ENCODE data around the gene ZNF625. TPM values are rescaled to one million over a fixed set of nuclear protein-coding genes. Genes with fewer than 3 reads are reported as not detected.
A peak's percentile ranks its signal among the peaks of the same experiment; 100 is the strongest.

ZNF625 gene
- polyA plus RNA-seq = 1.9 to 2.5 TPM (median 2.3 TPM) in 3 replicates
- 5.1 TPM for polyA plus RNA-seq (2011; ENCODE audit: low read depth)
- 0.69 and 1.7 TPM in 2 replicates for polyA plus RNA-seq (2011; cell fraction: cytosol; rRNA removed)
- polyA plus RNA-seq (2011; cell fraction: nucleus; rRNA removed) = 3.4 and 3.6 TPM in 2 replicates
- polyA plus RNA-seq (2012; ENCODE audit: low replicate concordance) = 1.6 and 1.9 TPM in 2 replicates
- 2.8 to 6.8 TPM (median 6.4 TPM) in 3 replicates for polyA minus RNA-seq
- polyA minus RNA-seq (2011; cell fraction: cytosol; rRNA and poly(A)+ RNA removed) = 4.0 TPM
- polyA minus RNA-seq (2011; cell fraction: nucleus; rRNA and poly(A)+ RNA removed) = 4.5 and 9.5 TPM in 2 replicates

DNA sequence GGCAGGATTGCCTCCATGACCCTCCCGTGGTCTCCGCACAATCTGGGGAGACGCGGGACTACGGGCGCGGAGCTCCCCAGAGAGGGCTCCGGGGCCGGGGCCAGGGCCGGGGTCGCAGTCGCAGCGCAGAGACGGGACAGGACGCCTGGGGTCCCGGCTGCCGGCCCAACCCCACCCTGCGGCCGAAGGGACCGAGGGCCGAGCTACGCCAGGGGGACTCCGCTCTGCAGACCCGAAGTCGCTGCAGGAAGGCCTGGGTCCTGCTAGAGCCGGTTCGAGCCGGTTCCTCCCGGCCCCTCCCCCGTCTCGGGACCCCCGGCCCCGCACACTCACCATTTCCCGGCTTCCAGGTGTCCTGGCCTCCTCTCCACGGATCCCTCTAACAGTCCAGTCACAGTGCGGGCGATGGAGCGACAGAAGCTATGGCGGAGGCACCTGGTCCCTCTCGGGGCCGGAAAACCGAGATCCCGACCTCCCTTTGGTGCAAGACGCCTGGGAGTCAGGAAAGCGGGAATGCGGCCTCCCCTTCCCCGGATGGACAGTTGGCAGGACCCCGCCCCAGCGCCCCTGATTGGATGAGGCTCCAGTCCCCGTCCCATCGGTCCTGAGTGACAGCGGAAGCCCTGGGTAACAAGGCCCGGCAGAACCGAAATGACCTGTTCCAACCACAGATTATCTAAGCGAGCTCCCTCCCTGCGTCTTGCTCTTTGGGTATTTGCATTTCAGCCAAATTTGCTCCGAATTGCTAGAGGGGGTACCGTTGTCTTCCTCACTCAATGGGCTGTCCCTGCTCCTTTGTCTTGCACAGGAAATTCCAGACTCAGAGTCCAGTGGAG, at the start of gene ZNF625:
TSS of gene ZNF625 (minus strand) at position 512 of the 836 bp plus-strand sequence. CDS start at position 336, 176 bp downstream.
- Histone ChIP-seq H3K27me3 (ENCODE audit: control insufficient read depth, extremely low read depth, insufficient read depth, low read length) (no peaks in the 10 kb centered on the region), H4K20me1 (ENCODE audit: control insufficient read depth, extremely low read depth, insufficient read depth, low read length) (no peaks in the 10 kb centered on the region), H3K4me1 (ENCODE audit: control insufficient read depth, extremely low read depth, insufficient read depth, low read length) (no peaks in the 10 kb centered on the region), H3K27ac (ENCODE audit: control insufficient read depth, insufficient read depth, low read length) (peak within 1 kb of the TSS; percentile 52), H3K36me3 (ENCODE audit: control insufficient read depth in 2 of 2, extremely low read depth in 1 of 2, insufficient read depth in 2 of 2, low read length in 2 of 2) (peaks cover 0 to 3% of the 10 kb centered on the region in 2 experiments), H3K79me2 (ENCODE audit: control insufficient read depth, insufficient read depth, low read length) (peaks cover 11% of the 10 kb centered on the region), H3K4me3 (ENCODE audit: control insufficient read depth in 2 of 3, extremely low read depth in 1 of 3, insufficient read depth in 2 of 3, low read depth in 1 of 3, low read length in 3 of 3) (peak within 1 kb of the TSS; percentile 63 to 80 (median 78)), H3K9ac (ENCODE audit: control insufficient read depth, extremely low read depth, insufficient read depth, low read length) (peak within 1 kb of the TSS; percentile 75), H3K4me2 (ENCODE audit: control insufficient read depth, extremely low read depth, insufficient read depth, low read depth, low read length) (peak within 1 kb of the TSS; percentile 80), H3K9me3 (ENCODE audit: control insufficient read depth, low read depth, low read length) (no peaks in the 10 kb centered on the region), H2AFZ (ENCODE audit: control insufficient read depth, low read length) (peak within 1 kb of the TSS; percentile 94), H3K9me1 (ENCODE audit: control insufficient read depth, extremely low read depth, insufficient read depth, low read length) (no peaks in the 10 kb centered on the region)
- FAIRE-seq = peak; percentile 86
- no peak for TF ChIP-seq EZH2 (IDR thresholded peaks at IDR 0.05; ENCODE audit: low read length)
- TF ChIP-seq CTCF (optimal IDR thresholded peaks at IDR 0.05 in 1 of 3, IDR thresholded peaks at IDR 0.05 in 1 of 3, conservative IDR thresholded peaks at IDR 0.05 in 1 of 3; ENCODE audit: extremely low read depth in 1 of 3, insufficient read depth in 2 of 3, low read length in 3 of 3) = no peak
- dilution Hi-C loops (cut with MboI; ENCODE audit: extremely low pct_ligation_motif_present, low sequenced_read_pairs) = no loop called here
- peak; percentile 44 for DNase-seq (ENCODE audit: low read depth, low spot score)

- H2AFZ ChIP-seq (ENCODE audit: control insufficient read depth, low read length) = no peak overlapping the region
- H4K20me1 ChIP-seq (ENCODE audit: control insufficient read depth, extremely low read depth, insufficient read depth, low read length) = no peaks in the 10 kb centered on the region
- H3K9ac ChIP-seq (ENCODE audit: control insufficient read depth, extremely low read depth, insufficient read depth, low read length) = no peak overlapping the region
- no peak overlapping the region for H3K4me2 ChIP-seq (ENCODE audit: control insufficient read depth, extremely low read depth, insufficient read depth, low read depth, low read length)
- H3K79me2 ChIP-seq (ENCODE audit: control insufficient read depth, insufficient read depth, low read length) = no peaks in the 10 kb centered on the region
- no peak overlapping the region for H3K27ac ChIP-seq (ENCODE audit: control insufficient read depth, insufficient read depth, low read length)
- no peaks in the 10 kb centered on the region for H3K4me1 ChIP-seq (ENCODE audit: control insufficient read depth, extremely low read depth, insufficient read depth, low read length)
- no peaks in the 10 kb centered on the region for H3K36me3 ChIP-seq (ENCODE audit: control insufficient read depth in 2 of 2, extremely low read depth in 1 of 2, insufficient read depth in 2 of 2, low read length in 2 of 2)
- FAIRE-seq (no peak), DNase-seq (ENCODE audit: low read depth, low spot score) (no peak)
- peaks cover 6% of the 10 kb centered on the region for H3K9me3 ChIP-seq (ENCODE audit: control insufficient read depth, low read depth, low read length)
- no peak for TF ChIP-seq EZH2 (IDR thresholded peaks at IDR 0.05; ENCODE audit: low read length)
- no peak for TF ChIP-seq CTCF (optimal IDR thresholded peaks at IDR 0.05 in 1 of 3, IDR thresholded peaks at IDR 0.05 in 1 of 3, conservative IDR thresholded peaks at IDR 0.05 in 1 of 3; ENCODE audit: extremely low read depth in 1 of 3, insufficient read depth in 2 of 3, low read length in 3 of 3)
- no peaks in the 10 kb centered on the region for H3K27me3 ChIP-seq (ENCODE audit: control insufficient read depth, extremely low read depth, insufficient read depth, low read length)
- no peak overlapping the region for H3K4me3 ChIP-seq (ENCODE audit: control insufficient read depth in 2 of 3, extremely low read depth in 1 of 3, insufficient read depth in 2 of 3, low read depth in 1 of 3, low read length in 3 of 3)
- no peaks in the 10 kb centered on the region for H3K9me1 ChIP-seq (ENCODE audit: control insufficient read depth, extremely low read depth, insufficient read depth, low read length)
- dilution Hi-C loops (cut with MboI; ENCODE audit: extremely low pct_ligation_motif_present, low sequenced_read_pairs) = no loop called here
Observed at GRCh38 chr19:12205296-12205695, 48.8 kb upstream of the ZNF625 start.
